ENCODE results near the gene ATP9B. TPM values are rescaled to one million over a fixed set of nuclear protein-coding genes. Genes with fewer than 3 reads are reported as not detected.
A peak's percentile ranks its signal among the peaks of the same experiment; 100 is the strongest.

ATP9B gene
- total and polyA plus RNA-seq, 10 of the 15 experiments (the other 5 are each of a cell fraction or from before 2014, with no cell fraction given): 0.74 to 20.7 (median 12.9) TPM

DNA sequence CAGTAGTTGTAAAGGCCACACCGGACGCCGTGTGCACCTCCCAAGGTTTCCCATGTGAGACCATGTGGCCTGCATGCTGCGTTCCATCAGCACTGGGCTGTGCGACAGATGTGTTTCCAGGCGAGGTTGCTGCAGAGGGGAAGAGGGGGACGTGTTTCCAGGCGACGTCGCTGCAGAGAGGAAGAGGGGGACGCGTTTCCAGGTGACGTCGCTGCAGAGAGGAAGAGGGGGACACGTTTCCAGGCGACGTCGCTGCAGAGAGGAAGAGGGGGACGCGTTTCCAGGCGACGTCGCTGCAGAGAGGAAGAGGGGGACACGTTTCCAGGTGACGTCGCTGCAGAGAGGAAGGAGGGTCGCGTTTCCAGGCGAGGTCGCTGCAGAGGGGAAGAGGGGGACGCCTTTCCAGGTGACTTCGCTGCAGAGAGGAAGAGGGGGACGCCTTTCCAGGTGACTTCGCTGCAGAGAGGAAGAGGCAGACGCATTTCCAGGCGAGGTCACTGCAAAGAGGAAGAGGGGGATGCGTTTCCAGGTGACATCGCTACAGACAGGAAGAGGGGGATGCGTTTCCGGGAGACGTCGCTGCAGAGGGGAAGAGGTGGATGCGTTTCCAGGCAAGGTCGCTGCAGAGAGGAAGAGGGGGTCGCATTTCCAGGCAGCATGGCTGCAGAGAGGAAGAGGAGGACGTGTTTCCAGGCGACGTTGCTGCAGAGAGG lies 351.0 kb downstream of the ATP9B start:
- 90% methylated on average over 22 of the region's 48 CpGs for WGBS (ENCODE audit: insufficient coverage, insufficient replicate concordance, low lambda C conversion rate, missing lambda C conversion rate)
- Histone ChIP-seq H3K4me3 (no peak overlapping the region), H3K27me3 (replicated peaks in 1 of 2; ENCODE audit: control insufficient read depth in 2 of 2, insufficient read depth in 2 of 2, low read length in 1 of 2) (no peaks in the 10 kb centered on the region), H3K36me3 (ENCODE audit: control insufficient read depth in 2 of 2, insufficient read depth in 2 of 2, low read length in 1 of 2) (peaks cover 0 to 11% of the 10 kb centered on the region in 2 experiments; a peak in 2 of 4 replicates), H2AFZ (ENCODE audit: control insufficient read depth, low read depth, low read length) (no peak overlapping the region), H4K20me1 (ENCODE audit: control insufficient read depth, insufficient read depth) (no peaks in the 10 kb centered on the region; the same call in 1 of the 2 replicates), H3K4me2 (ENCODE audit: control insufficient read depth, insufficient read depth) (no peak overlapping the region), H3K79me2 (ENCODE audit: control insufficient read depth, insufficient read depth, low read length) (no peaks in the 10 kb centered on the region), H3K9ac (ENCODE audit: control insufficient read depth, insufficient read depth, low read length) (no peak overlapping the region), H3K4me1 (ENCODE audit: control insufficient read depth, insufficient read depth, low read length) (peaks cover 5% of the 10 kb centered on the region; the same call in 1 of the 2 replicates), H3K27ac (ENCODE audit: control insufficient read depth, insufficient read depth) (no peak overlapping the region), H3K9me3 (replicated peaks; ENCODE audit: control insufficient read depth, insufficient read depth, low read length) (no peaks in the 10 kb centered on the region)
- FAIRE-seq (no peak), ATAC-seq (no peak), DNase-seq (ENCODE audit: low read depth, low spot score) (no peak)
- no TSS peak for BruUV-seq (replicated peaks)
- CTCF ChIA-PET: no interaction called here
- intact Hi-C loops (cut with micrococcal nuclease; ENCODE audit: unreplicated experiment) (no loop called here), in situ Hi-C loops (cut with MboI) (no loop called here)
- TF ChIP-seq GABPA (IDR thresholded peaks at IDR 0.05; ENCODE audit: low read depth) (peak; percentile 66; the same call in 1 of the 2 replicates), ETV6 (conservative IDR thresholded peaks at IDR 0.05 in 1 of 2, IDR thresholded peaks at IDR 0.05 in 1 of 2; ENCODE audit: borderline replicate concordance in 1 of 2, low read depth in 1 of 2) (0 out of 4 replicates have a peak, but pooled peaks of 1 of the 2 experiments have one; percentile 17), IKZF2 (IDR thresholded peaks at IDR 0.05) (no peak)
- RAD21 ChIA-PET (ENCODE audit: unreplicated experiment): no interaction called here
- SMC1A ChIA-PET (ENCODE audit: uncharacterized antibody, unreplicated experiment): interaction anchor here (1.7 kb wide), 1 partner anchor 16 kb away, joined by 4 read pairs; no protein-coding TSS in a partner anchor
- POLR2A ChIA-PET: no interaction called here

DNA sequence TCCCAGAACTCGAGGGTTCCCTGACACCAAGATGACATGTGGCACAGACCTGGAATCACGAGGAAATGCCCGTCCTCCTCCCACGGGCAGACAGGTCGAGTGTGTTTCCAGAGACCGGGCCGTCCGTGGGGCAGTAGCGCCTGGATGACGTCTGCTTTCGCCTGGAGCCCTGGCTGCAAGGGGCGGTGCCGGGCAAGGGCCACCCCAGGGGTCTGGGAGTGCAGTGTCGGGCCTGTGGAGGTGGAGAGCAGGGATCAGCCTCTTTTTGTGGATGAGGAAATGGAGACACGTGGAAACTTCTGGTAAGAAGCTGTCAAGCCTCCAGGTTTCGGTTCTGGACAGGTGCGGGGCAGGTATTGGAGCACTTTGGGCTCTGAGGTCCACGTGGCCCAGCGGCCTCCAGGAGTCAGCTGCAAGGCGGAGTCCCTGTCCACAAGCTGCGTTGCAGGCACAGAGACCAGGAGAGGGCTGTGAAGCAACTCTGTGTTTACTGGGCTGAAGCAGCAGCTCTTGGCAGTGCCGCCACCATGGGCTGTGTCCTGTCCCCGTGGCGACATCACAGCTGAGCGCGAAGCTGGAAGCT lies 352.2 kb downstream of the ATP9B start:
- Histone ChIP-seq H4K20me1 (ENCODE audit: control insufficient read depth, insufficient read depth) (no peaks in the 10 kb centered on the region; the same call in none of the 2 replicates), H3K79me2 (ENCODE audit: control insufficient read depth, insufficient read depth, low read length) (no peaks in the 10 kb centered on the region), H3K9me3 (replicated peaks; ENCODE audit: control insufficient read depth, insufficient read depth, low read length) (no peaks in the 10 kb centered on the region), H3K4me2 (ENCODE audit: control insufficient read depth, insufficient read depth) (peak overlapping the region; percentile 35; the same call in 1 of the 2 replicates), H2AFZ (ENCODE audit: control insufficient read depth, low read depth, low read length) (no peak overlapping the region), H3K9ac (ENCODE audit: control insufficient read depth, insufficient read depth, low read length) (no peak overlapping the region), H3K27ac (ENCODE audit: control insufficient read depth, insufficient read depth) (no peak overlapping the region), H3K4me1 (ENCODE audit: control insufficient read depth, insufficient read depth, low read length) (no peaks in the 10 kb centered on the region), H3K27me3 (replicated peaks in 1 of 2; ENCODE audit: control insufficient read depth in 2 of 2, insufficient read depth in 2 of 2, low read length in 1 of 2) (no peaks in the 10 kb centered on the region), H3K4me3 (no peak overlapping the region; the same call in 1 of the 2 replicates), H3K36me3 (ENCODE audit: control insufficient read depth in 2 of 2, insufficient read depth in 2 of 2, low read length in 1 of 2) (peaks cover 0 to 11% of the 10 kb centered on the region in 2 experiments; a peak in 2 of 4 replicates)
- no peak for TF ChIP-seq CBX3 (IDR thresholded peaks at IDR 0.05; ENCODE audit: borderline replicate concordance, low read depth)
- TF ChIP-seq HDAC2 (IDR thresholded peaks at IDR 0.05): no peak
- TF ChIP-seq, protein P1, sequence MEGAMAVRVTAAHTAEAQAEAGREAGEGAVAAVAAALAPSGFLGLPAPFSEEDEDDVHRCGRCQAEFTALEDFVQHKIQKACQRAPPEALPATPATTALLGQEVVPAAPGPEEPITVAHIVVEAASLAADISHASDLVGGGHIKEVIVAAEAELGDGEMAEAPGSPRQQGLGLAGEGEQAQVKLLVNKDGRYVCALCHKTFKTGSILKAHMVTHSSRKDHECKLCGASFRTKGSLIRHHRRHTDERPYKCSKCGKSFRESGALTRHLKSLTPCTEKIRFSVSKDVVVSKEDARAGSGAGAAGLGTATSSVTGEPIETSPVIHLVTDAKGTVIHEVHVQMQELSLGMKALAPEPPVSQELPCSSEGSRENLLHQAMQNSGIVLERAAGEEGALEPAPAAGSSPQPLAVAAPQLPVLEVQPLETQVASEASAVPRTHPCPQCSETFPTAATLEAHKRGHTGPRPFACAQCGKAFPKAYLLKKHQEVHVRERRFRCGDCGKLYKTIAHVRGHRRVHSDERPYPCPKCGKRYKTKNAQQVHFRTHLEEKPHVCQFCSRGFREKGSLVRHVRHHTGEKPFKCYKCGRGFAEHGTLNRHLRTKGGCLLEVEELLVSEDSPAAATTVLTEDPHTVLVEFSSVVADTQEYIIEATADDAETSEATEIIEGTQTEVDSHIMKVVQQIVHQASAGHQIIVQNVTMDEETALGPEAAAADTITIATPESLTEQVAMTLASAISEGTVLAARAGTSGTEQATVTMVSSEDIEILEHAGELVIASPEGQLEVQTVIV (IDR thresholded peaks at IDR 0.05; ENCODE audit: borderline replicate concordance, partially characterized antibody): no peak
- no peak for TF ChIP-seq SIN3A (IDR thresholded peaks at IDR 0.05; ENCODE audit: low read depth, low read length)
- no peak for TF ChIP-seq IKZF2 (IDR thresholded peaks at IDR 0.05)
- TF ChIP-seq RAD51 (IDR thresholded peaks at IDR 0.05): no peak
- no peak for TF ChIP-seq YBX1 (IDR thresholded peaks at IDR 0.05)
- no peak for TF ChIP-seq POLR2A (IDR thresholded peaks at IDR 0.05; ENCODE audit: low read depth, low read length)
- FAIRE-seq: no peak
- no TSS peak for BruUV-seq (replicated peaks)
- no peak for ATAC-seq
- RAD21 ChIA-PET (ENCODE audit: unreplicated experiment): no interaction called here
- SMC1A ChIA-PET (ENCODE audit: uncharacterized antibody, unreplicated experiment): interaction anchor here (1.0 to 1.7 kb wide), 3 partner anchors 15 to 102 kb away, joined by 4 to 5 read pairs (median 4); no protein-coding TSS in a partner anchor
- in situ Hi-C loops (cut with MboI): no loop called here
- no peak for DNase-seq (ENCODE audit: low read depth, low spot score)
- POLR2A ChIA-PET: no interaction called here
- CTCF ChIA-PET: interaction anchor here (1.1 kb wide), 1 partner anchor 16 kb away, joined by 3 read pairs; no protein-coding TSS in a partner anchor
- 93% methylated on average over 26 of the region's 26 CpGs for WGBS (ENCODE audit: insufficient coverage, insufficient replicate concordance, low lambda C conversion rate, missing lambda C conversion rate)
- intact Hi-C loops (cut with micrococcal nuclease; ENCODE audit: unreplicated experiment): no loop called here
